Ramos (cell line): Measurements from ENCODE around the gene GGT7.
"Not testable (repeated sequence)": the region's sequence is repeated elsewhere in the genome, so short reads cannot be mapped to it uniquely, and the experiment has no call there.

ENCODE experiments used
- in situ Hi-C: fragments of 300-500 bp; cut with MboI; formaldehyde crosslinking; loops from one replicate; pipeline ENCODE4 v1.14.3; 2022; ENCODE audit warnings: low sequenced_read_pairs; ENCODE audit not compliant: unreplicated experiment

GGT7 gene

DNA sequence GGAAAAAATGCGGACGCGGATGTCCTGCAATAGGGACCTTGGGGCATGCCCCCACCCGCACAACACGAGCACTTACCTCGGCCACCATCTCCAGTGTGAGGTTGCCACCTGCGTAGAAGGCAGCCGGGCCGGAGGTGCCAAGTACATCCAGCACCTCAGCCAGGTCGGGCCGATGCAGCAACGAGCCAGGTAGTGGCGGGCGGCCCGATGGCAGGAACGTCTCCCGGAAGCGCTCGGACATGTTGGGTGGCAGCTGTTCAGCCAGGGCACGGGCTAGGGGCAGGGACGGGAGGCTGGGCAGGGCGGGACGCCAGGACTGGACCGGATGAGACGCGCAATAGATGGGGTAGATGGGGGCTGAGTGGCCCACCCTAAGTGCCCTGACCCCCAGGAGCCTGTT lies 13.3 kb downstream of the GGT7 start:
- in situ Hi-C loops: no loop called here

DNA sequence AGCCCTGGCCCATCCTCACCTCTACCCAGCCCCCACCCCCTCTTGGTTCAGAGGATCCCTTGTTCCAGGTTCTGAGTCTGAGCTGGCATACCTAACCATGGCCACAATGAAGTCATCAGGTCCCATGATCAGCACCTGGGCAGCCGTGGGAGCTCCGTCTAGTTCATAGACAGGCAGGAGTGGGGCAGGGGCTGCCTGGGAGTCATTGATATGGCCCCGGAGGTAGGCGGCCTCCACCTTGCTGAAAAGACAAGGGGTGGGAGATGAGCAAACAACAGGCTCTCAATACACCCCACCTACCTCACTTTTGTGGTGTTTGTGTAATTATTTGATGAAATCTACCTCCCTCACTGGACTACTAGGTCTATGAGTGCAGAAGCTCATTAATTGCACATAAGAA lies 20.4 kb downstream of the GGT7 start:
- in situ Hi-C loops: no loop called here

GRCh38 chr20:34850969-34851368 lies 21.7 kb downstream of the GGT7 start:
- in situ Hi-C loops: no loop called here

- in situ Hi-C loops: loop anchor here (25.0 kb wide), 1 partner anchor 588 kb away; the partner anchor contains the start of gene GDF5
Measured at GRCh38 chr20:34849778-34850177, 22.9 kb downstream of the GGT7 start.

DNA sequence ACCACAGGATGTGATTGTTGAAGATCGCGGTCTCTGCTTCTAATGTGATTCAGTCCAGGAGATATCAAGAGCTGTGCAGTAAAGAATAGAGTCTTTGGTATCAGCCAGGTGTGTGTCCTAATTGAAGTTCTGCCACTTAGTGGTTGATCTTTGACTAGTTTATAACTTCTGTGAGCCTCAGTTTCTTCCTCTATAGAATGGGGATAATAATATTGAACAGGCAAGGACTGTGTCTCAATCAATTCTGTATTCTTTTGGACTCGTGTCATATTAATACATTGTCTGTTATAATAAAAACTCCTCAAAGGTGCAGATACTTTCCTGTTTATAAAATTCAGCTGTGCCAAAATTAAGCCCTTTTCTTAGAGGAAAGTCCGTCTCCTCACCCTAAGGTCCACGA lies 24.1 kb downstream of the GGT7 start:
- in situ Hi-C loops: loop anchor here (25.0 kb wide), 1 partner anchor 589 kb away; the partner anchor contains the start of gene GDF5

DNA sequence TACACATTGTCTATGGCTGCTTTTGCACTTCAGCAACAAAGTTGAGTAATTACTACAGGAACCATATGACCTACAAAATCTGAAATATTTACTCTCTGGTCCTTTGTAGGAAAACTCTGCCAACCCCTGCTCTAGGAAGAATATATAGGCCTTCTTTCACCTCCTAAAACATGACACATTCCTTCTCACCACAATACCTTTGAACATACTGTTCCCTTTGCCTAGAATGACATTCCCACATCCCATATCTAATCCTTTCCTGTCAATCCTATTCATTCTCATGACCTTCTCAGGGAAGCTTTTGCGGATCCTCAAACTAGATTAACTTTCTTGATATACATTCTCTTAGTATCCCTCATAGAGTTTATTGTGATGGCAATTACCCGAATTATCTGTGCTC lies 29.2 kb downstream of the GGT7 start:
- in situ Hi-C loops: loop anchor here (25.0 kb wide), 1 partner anchor 594 kb away; the partner anchor contains the start of gene GDF5

GRCh38 chr20:34842143-34842542 lies 30.5 kb downstream of the GGT7 start:
- in situ Hi-C loops: loop anchor here (25.0 kb wide), 1 partner anchor 595 kb away; the partner anchor contains the start of gene GDF5

GRCh38 chr20:34834459-34834893 lies 38.2 kb downstream of the GGT7 start:
- in situ Hi-C loops: loop anchor here (10.0 to 25.0 kb wide), 2 partner anchors 380 to 603 kb away; partner anchors contain the start of gene GDF5

DNA sequence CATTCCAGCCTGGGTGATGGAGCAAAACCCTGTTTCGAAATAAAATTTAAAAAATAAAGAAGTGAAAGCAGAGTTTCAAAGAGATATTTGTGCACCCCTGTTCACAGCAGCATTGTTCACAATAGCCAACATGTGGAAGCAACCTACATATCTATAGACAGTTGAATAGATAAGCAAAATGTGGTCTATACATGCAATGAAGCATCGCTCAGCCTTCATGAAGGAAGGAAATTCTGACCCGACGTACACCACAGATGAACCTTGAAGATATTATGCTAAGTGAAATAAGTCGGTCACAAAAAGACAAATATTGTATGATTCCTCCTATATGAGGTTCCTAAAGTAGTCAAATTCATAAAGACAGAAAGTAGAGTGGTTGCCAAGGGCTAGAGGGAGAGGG lies 40.7 kb downstream of the GGT7 start:
- in situ Hi-C loops: loop anchor here (10.0 to 25.0 kb wide), 2 partner anchors 383 to 605 kb away; partner anchors contain the start of gene GDF5

DNA sequence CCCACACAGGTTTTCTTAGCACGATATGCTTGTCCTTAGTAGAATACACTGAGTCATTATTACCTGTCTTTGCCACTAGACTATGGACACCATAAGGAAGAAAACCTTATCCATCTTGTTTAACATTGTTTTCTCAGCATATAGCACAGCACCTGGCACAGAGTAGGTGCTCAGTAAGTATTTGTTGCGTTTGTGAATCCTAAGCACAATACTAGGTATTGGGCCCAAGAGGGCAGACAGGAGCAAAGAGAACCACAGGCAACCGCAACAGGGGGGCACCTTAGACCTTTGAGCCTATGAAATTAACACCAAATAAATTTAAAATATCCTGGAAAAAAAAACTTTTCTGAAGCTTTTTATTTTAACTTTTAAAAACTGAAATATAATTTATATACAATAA lies 43.5 kb downstream of the GGT7 start:
- in situ Hi-C loops: loop anchor here (25.0 kb wide), 1 partner anchor 608 kb away; the partner anchor contains the start of gene GDF5

- in situ Hi-C loops: loop anchor here (25.0 kb wide), 1 partner anchor 612 kb away; the partner anchor contains the start of gene GDF5
Measured at GRCh38 chr20:34825530-34826362, 46.9 kb downstream of the GGT7 start, which contains the start of gene NCOA6. Gene NCOA6, minus strand, starts transcription at chr20:34825651. Its CDS starts 43,296 bp downstream, at chr20:34782355.

DNA sequence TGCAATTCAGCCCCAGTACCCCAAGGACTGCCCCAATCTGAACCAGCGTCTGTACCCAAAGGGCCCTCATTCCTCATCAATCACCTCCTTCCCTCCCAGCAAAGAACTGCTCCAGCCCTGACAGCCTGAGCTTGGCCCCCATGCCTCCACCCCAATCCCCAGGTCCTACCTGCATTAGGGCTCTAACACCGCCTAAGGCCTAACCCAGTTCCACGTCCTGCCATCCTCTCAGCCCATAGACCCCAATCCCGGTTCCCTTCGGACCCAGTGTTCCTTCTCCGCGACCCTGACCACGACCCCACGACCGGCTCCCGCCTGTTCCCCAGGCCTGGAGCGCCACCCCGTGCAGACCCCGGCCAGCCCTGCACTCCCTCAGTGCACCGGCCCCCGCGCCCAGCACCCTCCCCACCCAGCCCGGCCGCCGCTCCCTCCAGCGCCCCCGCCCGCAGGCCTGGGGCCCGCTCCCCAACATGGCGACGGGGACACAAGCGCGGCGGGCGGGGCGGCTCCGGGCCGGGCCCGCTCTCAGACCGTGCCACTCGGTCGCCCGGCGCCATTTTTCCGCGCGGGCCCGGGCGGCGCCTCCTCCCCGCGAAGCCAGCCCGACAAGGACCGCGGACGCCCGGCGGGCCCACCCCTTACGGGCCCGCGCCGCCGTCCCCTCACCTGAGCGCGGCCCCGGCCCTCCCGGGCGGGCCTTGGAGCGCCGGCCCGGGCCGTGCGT lies 47.7 kb downstream of the GGT7 start:
- in situ Hi-C loops: loop anchor here (25.0 kb wide), 1 partner anchor 612 kb away; the partner anchor contains the start of gene GDF5

DNA sequence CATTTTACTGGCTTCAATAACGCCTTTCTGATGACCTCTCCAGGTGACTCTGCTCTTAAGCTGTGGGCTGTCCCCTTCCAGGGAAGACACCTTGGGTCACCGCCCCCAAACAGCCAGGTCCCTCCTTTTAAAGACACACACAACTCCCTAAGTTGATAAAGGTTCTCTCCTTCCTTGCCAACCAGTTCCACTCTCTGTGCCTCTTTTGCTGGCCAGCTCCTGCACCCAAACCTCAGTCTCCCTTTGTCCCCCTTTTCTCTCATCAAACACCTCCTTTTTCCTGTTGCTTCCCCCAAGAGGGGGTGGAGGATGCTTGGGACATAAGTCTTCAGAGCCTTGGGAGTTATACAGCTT lies 48.2 kb downstream of the GGT7 start:
- in situ Hi-C loops: no loop called here

DNA sequence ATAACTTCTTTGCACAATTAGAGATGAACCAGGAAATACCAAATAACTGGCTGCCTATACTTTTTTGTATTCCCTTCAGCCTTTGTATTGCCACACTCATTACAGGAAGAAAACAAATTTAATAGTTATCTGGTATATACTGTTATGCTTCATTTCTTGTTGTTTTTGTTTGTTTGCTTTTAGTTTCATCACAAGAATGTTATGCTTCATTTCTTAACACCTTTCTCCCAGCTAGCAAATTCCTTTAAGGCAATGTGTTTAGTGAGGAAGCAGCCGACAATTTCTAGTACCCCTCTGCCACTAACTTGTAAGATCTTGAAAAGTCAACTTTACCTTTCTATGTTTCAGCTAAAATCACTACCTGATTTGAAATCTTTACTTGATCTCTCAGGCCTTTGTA lies 48.6 kb downstream of the GGT7 start:
- in situ Hi-C loops: no loop called here

GRCh38 chr20:34820805-34821578 lies 51.7 kb downstream of the GGT7 start:
- in situ Hi-C loops: no loop called here

- in situ Hi-C loops: no loop called here
Measured at GRCh38 chr20:34817801-34818200, 54.9 kb downstream of the GGT7 start.

- in situ Hi-C loops: no loop called here
Measured at GRCh38 chr20:34817072-34817471, 55.6 kb downstream of the GGT7 start.

DNA sequence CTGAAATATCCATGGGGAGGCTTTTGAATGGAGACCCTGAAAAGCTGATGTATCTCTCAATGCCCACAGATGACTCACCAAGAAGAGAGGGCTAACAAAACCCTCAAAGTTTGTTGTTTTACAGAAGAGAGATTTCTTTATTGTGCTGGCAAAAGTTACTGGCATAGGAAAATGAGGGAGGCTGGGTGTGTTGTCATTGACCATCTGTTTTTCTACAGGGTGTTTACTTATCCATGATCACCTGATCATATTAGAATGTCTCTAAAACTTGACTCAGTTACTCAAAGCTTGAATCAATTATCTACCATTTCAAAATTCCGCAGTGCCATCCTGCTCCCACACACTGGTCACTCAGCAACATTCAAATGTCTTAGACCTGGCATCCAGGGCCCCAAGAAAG lies 57.0 kb downstream of the GGT7 start:
- in situ Hi-C loops: no loop called here

DNA sequence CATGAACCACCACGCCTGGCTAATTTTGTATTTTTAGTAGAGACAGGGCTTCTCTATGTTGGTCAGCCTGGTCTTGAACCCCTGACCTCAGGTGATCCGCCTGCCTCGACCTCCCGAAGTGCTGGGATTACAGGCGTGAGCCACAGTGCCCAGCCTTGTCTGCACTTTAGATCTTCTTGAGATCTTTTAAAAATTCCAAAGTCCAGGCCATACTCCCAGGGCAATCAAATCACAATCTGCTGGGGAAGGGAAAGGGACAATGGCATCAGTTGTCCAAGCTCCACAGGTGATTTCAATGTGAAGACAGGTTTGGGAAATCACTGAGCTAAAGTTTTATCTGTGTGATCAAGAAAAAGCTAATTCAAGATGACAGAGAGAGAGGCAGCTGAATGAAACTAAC lies 64.1 kb downstream of the GGT7 start:
- in situ Hi-C loops: no loop called here

GRCh38 chr20:34807944-34808465 lies 64.7 kb downstream of the GGT7 start:
- in situ Hi-C loops: not testable (repeated sequence)
